Activated CD4-positive, alpha-beta T cell treated with anti-CD3 and anti-CD28 coated beads, Interleukin-2, Interleukin-6, amounts not matched to agents 100 ng/mL and 50 ng/mL, durations not matched to agents 16 hours and 8 hours (primary cell): ENCODE results near the gene MICALL2.

Source experiments
- DNase-seq: peaks from one replicate; pipeline ENCODE4 v3.0.0-alpha.2; 2020

Gene MICALL2

DNA sequence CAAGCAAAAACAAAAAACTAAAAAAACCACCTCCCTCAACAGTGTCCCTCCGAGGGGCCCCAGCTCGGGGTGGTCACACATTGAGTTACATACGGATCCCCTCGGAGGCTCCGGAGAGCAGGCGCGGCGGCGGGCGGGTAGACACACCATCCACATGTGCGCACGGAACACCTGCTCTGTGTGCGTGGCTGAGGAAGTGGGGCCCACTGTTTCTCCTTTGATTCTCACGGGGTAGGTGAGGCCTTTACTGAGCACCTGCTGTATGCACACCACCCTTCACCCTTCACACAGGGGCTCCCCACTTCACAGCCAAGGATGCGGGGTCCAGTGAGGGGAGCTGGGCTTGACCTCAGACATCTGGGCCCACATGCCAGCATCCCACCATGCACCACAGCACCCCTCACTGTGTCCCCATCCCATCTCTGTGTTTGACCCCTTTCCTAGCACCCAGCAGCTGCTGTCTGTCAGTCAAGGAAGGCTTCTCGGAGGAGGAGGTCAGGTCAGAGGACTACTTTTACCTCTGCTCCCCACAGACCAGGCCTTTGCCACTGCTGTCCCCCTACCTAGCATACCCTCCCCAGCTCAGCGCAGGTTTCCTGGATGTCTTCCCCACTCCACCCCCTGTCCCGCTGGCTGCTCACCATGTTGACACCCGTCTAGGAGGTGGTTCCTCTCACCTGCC is 71.1 kb downstream of the MICALL2 start:
- DNase-seq, result no peak

DNA sequence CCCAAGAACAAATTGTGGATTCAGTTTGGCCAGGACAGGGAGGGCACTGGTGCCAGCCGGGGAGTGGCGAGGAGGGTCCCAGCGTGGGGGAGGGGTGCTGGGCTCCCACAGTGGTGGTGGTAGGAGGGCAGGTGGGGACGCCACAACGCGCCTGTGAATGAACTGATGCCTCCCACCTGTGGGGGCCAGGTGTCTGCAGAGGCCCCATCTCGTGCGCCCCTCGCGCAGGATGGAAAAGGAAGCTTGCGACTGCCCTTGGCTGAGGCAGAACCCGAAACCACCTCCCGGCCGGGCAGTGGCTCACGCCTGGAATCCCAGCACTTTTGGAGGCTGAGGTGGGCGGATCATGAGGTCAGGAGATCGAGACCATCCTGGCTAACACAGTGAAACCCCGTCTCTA is 72.0 kb downstream of the MICALL2 start:
- no peak for DNase-seq

DNA sequence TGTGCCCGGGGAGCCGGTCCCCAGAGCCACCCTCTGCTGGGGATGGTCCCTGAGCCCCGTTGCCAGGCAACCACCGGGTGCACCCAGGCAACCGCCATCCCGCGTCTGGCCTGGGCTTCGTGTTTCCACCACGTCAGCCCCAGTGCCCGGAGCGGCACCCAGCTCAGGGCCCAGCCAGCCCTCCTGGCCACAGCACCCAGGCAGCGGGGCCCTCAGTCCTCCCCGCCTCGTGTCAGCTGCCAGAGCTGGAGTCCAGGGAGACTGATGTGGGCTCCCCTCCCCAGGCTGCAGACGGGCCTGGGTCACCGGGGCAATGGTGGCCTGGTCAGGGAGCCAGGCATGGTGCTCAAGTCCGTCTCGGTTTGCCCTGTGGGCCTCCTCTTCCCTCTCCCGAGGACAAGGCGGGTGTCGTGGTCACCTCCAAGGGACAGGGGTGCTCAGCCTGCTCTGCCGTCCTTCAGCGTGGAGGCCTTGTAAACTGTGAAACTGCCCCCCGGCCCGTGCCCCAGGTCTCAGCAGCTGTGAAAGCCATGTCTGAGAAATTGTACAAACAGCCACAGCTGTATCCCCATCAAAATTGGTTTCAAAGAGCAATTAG is 72.5 kb downstream of the MICALL2 start:
- no peak for DNase-seq

DNA sequence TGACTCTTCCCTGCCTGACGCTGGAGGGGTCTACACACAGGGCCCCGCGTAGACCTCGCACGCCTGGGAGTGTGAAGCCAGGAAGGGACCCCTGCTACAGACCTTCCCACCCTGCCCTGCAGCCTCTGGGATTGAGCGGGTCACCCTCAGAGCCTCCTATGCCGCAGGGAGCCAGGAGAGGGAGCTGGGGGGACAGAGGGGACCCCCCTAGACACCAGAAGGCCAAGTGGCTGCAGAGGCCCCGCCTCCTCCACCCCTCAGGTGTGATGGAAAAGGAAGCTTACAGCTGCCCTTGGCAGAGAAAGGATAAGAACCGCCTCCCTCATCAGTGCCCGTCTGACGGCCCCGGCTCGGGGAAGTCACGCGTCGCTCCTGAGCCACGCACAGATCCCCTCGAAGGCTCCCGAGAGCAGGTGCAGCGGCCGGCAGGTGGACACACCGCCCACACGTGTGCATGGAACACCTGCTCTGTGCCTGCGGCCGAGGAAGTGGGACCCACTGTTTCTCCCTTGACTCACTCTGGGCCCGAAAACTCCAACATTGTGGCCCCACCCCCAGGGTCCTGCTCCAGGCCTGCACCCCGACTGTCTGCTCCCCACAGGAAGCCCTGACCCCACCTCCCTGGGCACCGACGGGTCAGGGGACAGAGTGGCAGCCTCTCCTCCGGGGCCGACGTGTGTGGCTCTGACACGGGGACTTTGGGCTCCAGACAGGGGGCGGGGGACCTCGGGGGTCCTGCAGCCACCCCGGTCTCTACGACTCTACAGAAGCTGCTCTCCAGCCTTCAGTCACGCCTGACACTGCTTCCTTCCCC is 73.3 kb downstream of the MICALL2 start:
- DNase-seq, result no peak

DNA sequence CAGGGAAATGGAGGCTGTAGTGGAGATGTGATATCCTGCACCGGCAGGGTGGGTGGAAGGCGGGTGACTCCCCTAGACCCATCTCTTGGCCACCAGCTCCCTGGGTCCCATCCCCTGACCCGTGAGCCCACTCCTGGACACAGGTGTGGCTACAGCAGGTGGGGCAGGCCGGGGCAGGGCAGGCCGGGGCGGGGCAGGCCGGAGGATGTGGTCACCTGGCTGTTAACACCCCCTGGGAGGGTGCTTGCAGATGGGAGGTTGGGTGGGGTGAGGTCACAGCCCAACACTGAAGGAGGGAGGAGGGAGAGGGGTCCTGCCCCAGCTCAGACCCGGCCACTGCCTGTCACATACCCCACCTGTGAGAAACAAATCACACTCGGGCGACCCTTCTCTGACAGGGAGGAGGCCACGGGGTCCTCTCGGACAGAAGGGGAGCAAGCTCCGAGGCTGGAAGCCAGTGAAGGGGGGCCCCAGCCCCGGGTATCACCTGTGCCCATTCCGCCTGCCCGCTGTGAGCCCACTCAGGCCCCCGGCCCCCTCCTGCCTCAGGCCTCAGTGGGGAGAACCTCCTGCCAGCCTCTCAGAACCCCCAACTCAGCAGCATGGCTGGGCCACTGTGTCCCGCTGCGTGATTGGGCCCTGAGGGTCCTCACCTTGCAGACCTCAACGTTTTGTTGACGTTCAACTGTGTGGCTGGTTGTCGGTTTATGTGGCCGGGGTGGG is 74.0 kb downstream of the MICALL2 start:
- no peak for DNase-seq
